NCI-H1417 treated with DMSO at 0.1 percent for 48 hours (cell line): ENCODE measurements around the gene MYBPC2.
A peak's percentile ranks its signal among the peaks of the same experiment; 100 is the strongest.

Source experiments
- DNase-seq: peaks from one replicate; lab custom pipeline; 2025; lab: John Stamatoyannopoulos, UW

Gene MYBPC2

DNA sequence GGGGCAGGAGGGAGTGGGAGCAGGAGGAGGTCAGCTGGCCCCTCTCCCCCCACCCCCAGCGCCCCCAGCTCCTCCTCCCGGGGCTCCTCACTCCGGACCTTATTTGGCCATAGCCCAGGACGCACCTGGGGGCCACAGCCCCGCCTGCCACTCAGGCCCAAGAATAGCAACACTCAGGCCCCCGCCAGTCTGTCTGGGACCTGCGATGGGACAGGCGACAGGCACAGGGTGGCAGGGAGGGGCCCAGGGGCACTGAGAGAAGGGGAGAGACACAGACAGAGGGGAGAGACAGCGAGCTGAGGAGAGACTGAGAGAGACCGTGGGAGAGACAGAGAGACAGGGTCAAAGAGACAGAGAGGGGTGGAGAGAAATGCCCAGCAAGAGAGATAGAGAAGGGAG is 68.1 kb downstream of the MYBPC2 start:
- no peak for DNase-seq

DNA sequence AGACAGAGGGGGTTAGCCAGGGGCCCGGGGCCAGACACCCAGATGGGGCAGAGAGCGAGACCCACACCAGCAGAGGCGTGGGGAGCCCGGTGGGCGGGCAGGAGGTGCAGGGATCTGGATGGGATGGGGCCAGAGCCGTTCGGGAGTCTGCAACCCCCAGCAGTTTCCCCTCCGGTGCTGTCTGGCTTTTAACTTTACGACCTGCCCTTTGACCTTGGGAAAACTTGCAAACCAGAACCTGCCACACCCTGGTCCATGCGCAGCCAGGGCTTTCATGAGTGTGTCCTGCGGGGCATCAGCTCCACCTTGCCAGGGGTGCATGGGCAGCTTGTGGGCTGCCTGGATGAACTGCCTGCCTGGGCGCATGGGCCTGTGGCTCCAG is 68.5 kb downstream of the MYBPC2 start:
- no peak for DNase-seq

DNA sequence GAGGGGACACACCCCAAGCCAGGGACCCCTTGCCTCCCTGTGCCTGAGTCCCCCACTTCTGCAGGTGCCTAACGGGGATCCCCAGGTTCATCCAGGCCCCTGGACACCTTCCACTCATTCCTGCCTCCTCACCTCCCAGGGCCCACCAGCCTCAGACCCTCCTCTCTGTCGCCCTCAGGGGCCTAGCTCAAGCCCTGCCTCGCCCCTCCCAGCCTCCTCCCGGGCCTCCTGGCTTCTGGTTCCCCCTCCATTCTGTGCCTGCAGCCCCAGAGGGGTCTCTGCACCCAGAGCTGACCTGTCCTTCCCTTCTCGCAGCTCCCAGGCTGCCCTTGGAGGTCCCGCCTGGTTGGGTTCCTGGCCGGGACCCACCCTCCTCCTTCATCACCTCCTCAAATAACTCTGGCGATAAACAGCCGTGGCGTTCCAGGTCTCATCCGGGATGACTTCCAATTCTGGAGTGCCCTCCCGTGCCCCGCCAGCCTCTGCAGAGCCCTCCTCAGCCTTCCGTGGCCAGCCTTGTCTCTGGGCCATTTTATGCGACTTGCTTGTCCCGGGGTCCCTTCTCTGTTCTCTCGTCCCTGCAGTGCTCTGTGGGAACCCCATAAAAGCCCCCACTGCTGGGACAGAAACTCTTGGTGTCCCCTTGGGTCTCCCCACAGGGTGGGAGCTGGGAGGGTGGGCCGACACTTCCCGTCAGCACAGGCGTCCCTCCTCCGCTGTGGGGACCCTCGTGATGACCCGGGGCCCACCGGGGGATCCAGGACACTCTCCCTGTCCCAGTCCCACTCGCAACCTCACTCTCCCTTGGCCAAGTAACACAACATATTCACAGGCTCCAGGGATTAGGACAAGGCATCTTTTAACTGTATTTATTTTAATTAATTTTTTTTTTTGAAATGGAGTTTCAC is 69.1 kb downstream of the MYBPC2 start:
- no peak for DNase-seq

DNA sequence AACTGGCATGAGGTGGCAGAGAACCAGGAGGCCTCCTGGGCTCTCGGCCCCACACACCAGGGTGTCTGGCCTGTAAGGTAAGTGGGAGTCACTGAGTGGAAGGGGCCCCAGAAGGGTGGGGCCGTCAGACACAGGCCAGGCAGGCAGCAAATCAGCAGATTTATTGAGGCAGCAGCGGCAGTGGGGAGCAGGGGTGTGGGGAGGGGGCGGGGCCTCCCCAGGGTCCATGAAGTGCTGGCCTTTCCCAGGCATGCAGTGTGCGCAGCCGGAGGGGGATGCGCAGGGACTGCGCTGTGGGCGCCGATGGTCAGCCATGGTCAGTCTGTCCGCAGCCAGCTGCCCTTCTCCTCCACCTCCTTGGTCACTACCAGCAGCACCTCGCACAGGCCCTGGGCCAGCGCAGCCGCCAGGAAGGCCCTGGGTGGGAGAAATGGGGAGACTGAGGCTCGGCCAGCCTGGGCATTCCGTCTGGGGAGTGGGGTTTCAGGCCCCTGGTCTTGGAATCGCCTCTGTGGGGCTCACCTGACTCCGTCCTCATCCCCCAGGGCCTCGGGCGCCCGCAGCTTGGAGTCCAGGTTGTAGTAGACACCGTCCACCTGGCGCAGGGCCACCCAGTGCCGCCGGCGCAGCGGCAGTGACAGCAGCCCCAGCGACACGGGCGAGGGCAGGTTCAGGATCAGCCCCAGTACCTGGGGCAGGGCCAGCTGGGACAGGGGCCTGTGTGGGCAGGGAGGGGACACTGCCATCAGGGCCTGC is 73.3 kb downstream of the MYBPC2 start:
- DNase-seq = no peak

DNA sequence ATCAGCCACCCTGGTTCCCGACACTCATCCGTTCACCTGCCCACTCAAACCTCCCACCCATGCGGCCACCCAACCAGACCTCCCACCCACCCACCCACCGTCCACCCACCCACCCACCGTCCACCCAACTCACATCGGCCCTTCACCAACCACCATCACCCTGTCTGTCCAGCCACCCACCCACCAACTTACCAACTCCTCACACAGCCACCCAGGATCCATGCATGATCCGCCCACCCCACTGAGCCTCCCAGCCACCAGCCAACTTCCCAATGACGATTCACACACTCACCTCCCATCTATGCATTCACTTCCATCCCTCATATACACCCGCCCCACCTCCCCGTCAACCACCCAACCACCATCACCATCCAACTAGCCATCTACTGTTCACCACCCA is 74.0 kb downstream of the MYBPC2 start:
- DNase-seq = no peak

DNA sequence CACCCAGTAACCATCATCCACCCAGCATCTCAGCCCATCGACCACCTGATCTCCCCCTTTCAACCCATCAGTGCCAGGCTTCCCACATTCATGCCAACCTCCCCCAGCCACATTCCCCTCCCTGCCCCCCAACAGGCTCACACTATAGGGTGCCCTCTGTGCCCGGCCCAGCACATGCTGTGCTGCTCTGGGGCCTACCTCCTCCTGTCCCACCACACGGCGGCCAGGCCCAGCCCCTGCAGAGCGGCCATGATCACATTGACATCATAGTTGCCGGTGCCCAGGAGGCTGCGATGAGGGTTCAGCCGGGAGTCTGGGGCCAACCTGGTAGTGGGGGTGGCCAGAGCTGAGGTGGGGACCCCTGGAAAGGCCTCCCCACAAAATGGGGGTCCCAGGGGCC is 74.7 kb downstream of the MYBPC2 start:
- DNase-seq = no peak

DNA sequence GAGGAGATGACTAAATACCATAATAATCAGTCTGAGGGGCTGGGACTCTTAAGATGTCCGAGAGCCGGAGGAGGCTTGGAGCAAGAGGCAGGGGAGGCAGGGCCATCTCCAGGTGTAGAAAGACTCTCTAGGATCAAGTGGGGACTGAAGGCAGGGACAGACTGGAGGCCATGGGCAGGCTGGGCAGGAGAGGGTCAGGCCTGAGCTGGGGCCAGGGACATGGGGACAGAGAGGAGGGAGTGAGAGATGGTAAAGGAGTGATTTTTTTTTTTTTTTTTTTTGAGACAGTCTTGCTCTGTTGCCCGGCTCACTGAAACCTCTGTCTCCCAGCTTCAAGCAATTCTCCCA is 76.1 kb downstream of the MYBPC2 start:
- DNase-seq = no peak

DNA sequence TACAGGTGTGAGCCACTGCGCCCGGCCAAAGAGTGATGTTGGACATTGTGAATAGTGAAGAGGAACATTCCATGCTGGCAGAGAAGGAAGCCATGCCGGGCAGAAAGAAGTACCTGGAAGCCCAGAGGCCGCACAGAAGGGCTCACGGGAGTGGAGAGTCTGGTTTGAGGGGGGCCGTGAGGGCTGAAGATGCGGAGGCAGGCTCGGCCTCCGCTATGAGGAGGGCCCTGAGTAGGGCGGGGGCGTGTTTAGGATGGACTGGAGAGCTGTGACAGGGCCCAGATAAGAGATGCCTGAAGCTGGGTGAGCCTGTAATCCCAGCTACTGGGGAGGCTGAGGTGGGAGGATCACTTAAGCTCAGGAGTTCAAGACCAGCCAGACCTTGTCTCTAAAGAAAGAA is 76.7 kb downstream of the MYBPC2 start:
- no peak for DNase-seq

DNA sequence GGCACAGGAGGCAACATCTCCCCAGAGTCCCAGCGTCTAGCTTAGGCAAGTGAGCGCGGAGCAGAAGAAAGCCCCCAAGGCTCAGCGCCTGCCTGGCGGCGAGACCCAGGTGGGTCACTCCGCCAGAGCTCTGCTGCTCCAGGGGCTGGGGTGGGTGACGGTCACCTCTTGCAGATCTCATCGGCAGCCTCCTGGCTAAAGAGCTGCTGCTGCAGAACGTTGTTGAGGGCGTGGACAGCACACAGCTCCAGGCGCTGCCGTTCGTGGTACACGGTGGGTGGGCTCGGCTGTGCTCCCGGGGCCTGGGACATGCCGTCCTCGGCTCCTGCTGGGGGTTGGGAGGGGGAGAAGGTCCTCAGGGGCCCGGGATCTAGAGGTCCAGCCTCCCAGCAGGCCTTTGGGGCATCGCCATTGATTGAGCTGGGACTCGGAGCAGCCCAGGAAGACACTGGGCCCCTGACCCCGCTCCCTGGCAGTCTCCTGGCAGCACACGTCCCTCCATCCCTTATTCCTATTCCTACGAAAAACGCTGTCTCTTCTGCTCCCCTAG is 77.5 kb downstream of the MYBPC2 start:
- DNase-seq = no peak

DNA sequence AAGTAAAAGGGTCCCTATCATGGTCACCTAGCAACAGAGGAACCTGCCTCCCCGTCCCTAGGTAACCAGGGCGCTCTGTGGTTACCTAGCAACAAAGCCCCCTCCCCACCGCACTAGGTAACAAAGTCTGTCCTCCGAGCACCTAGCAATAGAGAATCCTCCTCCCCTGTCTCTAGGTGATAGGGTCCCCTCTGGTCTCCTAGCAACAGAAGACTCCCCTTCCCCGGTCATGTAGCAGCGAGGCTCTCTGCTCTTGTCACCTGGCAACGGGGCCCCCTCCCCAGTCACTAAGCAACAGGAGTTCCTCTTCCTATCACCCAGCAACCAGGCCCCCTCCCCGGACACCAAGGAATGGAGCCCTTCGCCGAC is 78.0 kb downstream of the MYBPC2 start:
- DNase-seq = peak; percentile 94

DNA sequence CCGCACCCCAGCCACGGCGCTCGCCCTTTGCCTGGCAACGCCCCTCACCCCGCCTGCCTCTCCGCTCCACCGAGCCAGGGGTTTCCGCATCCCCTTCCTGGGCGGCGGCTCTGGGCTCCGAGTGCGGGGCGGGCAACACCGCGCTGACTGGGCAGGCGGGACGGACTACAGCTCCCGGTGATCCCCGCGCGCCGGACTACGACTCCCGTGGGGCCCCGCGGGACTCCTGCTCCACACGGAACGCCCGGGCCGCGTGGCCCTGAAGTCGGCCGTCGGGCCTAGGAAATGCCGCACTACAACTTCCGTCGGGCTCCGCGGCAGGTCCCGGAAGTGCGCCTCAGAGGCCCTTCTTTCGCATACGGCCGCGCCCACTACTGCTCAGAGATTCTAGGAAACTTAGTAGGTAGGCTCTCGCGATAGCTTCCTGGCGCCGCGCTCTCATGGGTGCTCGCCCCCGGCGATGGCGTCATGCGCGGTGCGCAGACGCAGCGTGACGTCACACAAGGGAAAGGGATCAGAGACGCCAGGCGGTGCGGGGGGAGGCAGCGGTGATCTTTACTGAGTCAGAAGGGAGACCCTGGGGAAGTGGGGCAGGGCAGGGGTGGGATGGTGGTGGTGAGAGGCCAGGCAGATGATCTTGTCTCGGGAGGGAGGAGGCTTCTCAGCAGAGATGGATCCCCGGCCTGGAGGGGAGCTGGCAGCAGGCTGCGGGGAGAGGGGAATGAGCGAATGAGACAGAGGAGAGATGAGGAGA is 78.6 kb downstream of the MYBPC2 start, which contains the start of gene JOSD2:
Gene JOSD2 (minus strand): TSS at position 123 of the 754 bp plus-strand sequence. CDS start 760 bp downstream, outside the sequence.
- DNase-seq = peak; percentile 88

DNA sequence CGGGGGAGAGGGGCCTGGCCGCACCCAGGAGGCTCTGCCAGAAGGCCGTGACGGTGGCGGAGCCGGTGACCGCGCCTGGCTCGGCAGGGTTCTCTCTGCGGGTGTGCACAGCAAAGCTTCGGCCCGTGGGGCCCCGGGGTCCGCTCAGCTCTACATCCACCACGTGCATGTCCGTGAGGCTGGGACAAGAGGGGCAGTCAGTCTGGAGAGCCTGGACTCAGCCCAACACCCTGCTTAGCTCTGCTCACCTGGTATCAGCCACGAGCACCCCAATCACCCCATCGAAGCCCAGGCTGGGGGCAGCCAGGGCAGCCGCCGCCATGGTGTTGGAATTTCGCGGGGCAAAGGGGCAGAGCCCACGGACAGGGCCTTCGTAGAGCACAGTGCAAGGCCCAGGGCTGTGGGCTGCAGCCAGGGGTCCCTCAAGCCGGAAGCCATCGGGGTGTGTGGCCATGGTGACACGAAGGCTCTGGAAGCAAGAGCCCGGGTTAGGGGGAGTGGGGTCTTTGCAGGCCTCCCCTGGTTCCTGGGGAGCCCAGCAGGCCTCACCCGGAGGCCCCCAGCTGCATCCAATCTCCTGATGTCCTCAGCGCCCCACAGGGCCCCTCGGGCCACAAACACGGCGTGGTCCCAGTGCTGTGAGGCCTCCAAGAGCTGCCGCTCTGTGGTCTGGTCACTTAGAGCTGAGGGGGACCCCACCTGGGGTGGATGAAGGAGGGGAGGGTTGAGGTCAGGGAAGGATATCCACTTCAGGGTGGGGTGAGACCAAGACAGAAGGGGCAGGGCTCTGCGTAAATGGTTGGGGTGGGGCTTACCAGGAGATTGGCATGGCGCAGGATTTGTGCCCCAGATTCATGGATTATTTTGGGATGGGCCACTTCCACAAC is 79.7 kb downstream of the MYBPC2 start:
- no peak for DNase-seq

DNA sequence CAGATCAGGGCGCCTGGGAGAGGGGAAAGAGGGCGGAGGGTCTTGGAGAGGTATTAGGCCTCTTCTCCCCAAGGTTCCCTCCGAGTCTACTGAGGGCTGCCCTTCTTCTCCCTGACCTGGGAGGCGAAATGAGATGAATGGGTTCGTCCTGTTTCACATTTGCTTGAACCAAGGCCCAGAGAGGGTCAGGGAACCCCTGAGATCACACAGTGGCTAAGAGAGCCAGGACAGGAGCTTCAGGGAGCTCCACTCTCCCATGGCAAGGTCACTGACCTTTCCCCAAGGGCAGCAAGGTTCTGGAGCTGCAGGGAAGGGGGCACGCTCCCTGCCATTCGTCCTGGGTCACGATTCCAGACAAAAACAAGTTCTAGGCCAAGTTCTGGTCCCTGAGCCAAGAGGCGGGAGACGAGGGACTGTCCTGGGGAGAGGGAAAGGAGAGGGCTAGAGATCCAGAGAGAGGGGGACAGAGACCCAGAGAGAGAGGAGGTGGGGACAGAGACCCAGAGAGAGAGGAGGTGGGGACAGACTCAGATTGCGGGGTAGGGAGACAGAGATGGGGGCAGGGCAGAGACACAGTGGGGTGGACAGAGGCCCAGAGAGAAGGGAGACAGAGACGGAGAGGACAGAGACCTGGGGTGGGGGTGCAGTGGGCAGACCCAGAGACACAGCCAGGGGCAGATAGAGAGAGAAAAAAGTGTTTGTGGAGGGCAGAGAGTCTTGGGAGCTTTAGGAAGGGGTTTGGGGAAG is 80.5 kb downstream of the MYBPC2 start:
- no peak for DNase-seq

DNA sequence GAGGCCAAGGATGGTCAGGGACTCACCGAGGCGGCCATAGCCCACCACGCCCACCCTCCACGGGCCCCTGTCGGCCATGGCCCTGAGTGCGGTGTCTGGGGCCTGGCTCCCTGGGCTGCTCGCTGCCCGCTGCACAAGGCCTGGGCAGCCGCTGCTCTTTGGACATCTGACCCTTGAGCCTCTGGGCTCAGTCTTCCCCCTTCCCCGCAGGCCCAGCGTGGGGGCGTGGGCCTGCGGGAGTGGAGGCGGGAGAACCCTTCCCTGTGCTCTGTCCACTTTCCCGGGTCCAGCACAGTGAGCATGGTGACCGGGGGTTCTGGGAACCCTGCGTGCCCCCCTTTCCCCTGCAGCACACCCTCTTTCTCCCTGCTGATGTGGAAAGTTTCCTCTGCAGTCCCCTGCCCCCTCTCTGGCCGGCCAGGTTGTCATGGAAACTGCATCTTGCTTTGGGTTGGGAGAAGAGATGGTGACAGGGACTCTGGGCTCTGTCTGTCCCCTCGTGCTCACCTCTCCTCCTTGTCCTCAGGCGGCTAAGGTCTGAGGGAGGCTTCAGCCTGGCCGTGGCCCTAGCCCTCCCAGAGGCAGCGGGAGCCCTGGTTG is 81.2 kb downstream of the MYBPC2 start, which contains the start of gene ASPDH:
Gene ASPDH (minus strand): TSS at position 168 of the 600 bp plus-strand sequence. CDS start 90 bp downstream, at position 78.
- no peak for DNase-seq

DNA sequence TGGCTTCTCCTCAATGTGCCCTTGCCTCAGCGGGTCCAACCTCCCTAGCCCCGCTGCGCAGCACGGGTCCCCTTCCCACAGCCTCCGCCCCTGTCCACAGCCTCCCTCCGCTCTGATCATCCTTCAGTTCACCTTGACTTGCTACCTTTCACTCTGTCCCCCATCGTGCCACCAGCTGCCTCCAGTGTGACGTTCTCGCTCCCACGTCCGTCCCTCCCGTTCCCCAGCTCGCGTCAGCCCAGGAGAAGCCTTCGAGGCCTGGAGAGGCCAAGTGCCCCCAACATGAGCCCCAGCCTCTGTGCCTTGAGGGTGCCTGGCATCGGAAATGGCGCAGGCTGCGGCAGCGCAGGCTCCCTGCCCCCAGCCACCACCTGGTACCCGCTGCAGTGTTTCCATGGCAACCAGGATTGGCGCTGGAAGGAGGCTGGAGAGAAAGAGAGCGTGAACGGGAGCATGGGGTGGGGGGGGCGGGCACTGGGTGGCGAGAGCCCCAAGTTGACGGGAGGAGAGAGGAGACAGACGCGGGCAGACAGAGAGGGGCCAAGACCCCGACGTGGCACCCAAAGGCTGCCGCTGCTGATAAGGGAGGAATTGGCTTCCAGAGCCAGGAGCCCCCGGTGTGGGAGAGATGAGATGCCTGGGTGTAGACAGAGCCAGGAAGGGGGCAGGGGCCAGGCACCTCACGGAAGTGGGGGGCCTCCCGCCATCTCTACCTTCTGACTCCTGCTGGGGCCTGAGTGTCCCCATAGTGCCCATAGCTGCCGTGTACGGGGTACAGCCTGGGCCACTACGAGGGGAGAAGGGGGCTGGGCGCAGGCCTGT is 81.9 kb downstream of the MYBPC2 start:
- peak; percentile 59 for DNase-seq

DNA sequence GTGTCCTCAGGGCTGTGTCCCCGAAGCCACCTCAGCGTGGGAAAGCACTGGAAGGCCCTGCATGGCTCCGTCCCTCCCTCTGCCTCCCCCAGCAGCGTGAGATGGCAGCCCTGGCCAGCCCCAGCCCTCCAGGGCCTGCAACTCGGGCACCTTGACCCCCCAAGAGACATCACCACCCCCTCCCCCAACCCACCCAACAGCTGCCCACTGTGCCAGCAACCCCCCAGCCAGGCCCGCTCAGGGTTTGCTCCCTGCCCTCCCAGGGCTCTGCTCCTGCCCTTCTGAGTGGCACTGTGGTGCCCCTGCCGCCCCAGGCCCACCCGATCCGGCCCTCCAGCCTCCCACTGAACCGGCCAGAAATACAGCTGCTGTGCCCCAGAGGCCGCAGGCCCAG is 82.5 kb downstream of the MYBPC2 start:
- DNase-seq = no peak
